ENCODE data around the gene HLA-F.

HLA-F gene

GRCh38 chr6:29764422-29765196 is 41.4 kb downstream of the HLA-F start:
- FAIRE-seq = no peak

DNA sequence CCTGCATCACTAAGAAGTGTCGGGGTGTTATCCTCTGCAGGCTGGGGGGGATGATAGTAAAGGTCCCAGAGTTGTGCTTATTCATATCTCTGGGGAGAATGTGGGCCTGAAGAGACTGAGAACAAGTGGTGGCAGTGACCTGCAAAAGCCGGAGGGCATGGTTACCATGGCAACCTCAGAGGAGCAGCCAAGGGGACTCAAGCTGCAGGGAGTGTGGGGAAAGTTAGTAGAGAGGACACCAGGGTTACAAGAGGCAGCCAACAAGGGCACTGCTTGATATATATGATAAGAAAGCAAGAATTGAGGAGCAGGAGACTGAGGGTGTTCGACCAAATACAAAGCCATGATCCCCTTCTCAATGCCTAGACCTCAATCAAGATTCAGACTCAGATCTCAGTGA is 46.1 kb downstream of the HLA-F start:
- no peak for FAIRE-seq

GRCh38 chr6:29770306-29770705 is 47.1 kb downstream of the HLA-F start:
- no peak for FAIRE-seq

DNA sequence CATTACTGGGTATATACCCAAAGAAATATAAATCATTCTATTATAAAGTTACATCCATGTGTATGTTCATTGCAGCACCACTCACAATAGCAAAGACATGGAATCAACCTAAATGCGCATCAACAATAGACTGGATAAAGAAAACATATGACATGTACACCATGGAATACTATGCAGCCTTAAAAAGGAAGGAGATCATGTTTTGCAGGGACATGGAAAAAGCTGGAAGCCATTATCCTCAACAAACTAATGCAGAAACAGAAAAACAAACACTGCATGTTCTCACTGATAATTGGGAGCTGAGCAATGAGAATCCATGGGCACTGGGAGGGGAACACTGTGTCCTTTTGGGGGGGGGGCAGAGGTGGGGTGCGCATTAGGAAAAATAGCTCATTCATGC is 53.5 kb downstream of the HLA-F start:
- FAIRE-seq = no peak

Measured in islet of Langerhans (tissue), 1 donor.